GM19099 (cell line): ENCODE data around the gene MAPK8IP1.

Experiments used
- POLR2A ChIP-seq: IDR thresholded peaks from 3 replicates; pipeline ENCODE4 v1.6.1; 2011; ENCODE audit warnings: low read depth; ENCODE audit not compliant: insufficient read length; ENCODE audit errors: extremely low read depth

MAPK8IP1 gene

GRCh38 chr11:45879803-45880686 lies 5.4 kb upstream of the MAPK8IP1 start:
- no peak for TF ChIP-seq POLR2A

GRCh38 chr11:45880772-45881570 lies 4.5 kb upstream of the MAPK8IP1 start:
- no peak for TF ChIP-seq POLR2A

- no peak for TF ChIP-seq POLR2A
These were observed 3.6 kb upstream of the MAPK8IP1 start for GRCh38 chr11:45881708-45882368.

GRCh38 chr11:45884596-45885185 lies 760 bp upstream of the MAPK8IP1 start:
- no peak for TF ChIP-seq POLR2A

GRCh38 chr11:45885921-45886721 lies 670 bp downstream of the MAPK8IP1 start:
- no peak for TF ChIP-seq POLR2A

GRCh38 chr11:45886816-45887520 lies 1.5 kb downstream of the MAPK8IP1 start:
- TF ChIP-seq POLR2A, result no peak

- TF ChIP-seq POLR2A, result no peak
These were observed 2.1 kb downstream of the MAPK8IP1 start for GRCh38 chr11:45887587-45887986.

DNA sequence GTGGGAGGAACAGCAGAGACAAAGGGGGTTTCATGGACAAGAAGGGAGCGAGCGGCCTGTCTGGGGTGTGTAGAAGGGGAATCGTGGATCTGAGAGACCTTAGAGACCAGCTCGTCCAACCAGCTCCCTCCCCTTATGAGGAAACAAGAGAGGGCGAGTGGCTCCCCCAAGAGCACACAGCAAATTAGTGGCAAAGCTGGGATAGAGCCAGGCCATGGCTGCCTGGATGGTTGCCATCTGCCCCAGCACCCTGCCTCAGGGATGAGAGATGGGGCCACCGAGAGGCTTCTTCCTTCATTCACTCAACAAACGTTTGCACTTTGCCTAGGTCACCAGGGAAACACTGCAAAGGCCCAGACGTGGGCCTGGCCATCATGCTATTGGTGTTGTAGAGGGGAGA lies 4.1 kb downstream of the MAPK8IP1 start:
- TF ChIP-seq POLR2A, result no peak

GRCh38 chr11:45889966-45890365 lies 4.5 kb downstream of the MAPK8IP1 start:
- no peak for TF ChIP-seq POLR2A

- TF ChIP-seq POLR2A, result no peak
These were observed 5.6 kb downstream of the MAPK8IP1 start for GRCh38 chr11:45890886-45891550.

DNA sequence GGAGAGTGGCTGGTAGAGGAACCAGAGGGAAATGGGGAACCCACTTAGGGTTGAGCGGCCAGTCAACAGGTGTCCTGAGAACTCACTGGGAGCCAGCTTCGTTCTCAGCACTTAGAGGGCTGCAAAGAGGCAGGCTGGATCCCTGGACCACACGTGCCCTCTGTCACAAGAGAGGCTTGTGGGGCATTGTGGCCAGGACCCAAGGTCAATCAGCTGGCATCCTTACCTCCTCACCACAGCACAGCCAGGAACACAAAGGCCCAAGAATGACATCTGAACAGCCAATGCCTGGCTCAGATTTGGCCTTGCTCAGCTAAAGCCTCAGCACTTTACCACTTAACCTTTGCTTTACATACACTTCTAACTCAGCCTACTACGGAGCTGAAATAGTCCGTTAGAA lies 7.4 kb downstream of the MAPK8IP1 start:
- no peak for TF ChIP-seq POLR2A

GRCh38 chr11:45894555-45895247 lies 9.2 kb downstream of the MAPK8IP1 start:
- no peak for TF ChIP-seq POLR2A
